VCaP (cell line): ENCODE measurements around the gene TGM1.

Experiments used
- H3K27ac ChIP-seq: fragments of 450-650 bp; 2 replicates; pipeline ENCODE4 v1.5.1; 2017
- CTCF ChIP-seq: fragments of 450-650 bp; conservative IDR thresholded peaks from 2 replicates; pipeline ENCODE4 v1.5.1; 2017; ENCODE audit warnings: mild to moderate bottlenecking, moderate library complexity

Gene TGM1

GRCh38 chr14:24262821-24263733 is at the start of gene TGM1:
Gene TGM1 (minus strand): TSS chr14:24263177. CDS start chr14:24262352, 825 bp downstream.
- no peak within 1 kb of the TSS for H3K27ac ChIP-seq
- no peak for TF ChIP-seq CTCF

GRCh38 chr14:24311837-24312615 is 49.0 kb upstream of the TGM1 start:
- no peak for TF ChIP-seq CTCF
- no peak overlapping the region for H3K27ac ChIP-seq

GRCh38 chr14:24310646-24311604 is 47.9 kb upstream of the TGM1 start, which contains the start of gene LTB4R:
Gene LTB4R (plus strand): TSS chr14:24311502. CDS start chr14:24315652, 4,150 bp downstream.
- H3K27ac ChIP-seq = no peak within 1 kb of the TSS
- no peak for TF ChIP-seq CTCF

GRCh38 chr14:24310265-24310645 is 47.3 kb upstream of the TGM1 start:
- H3K27ac ChIP-seq = no peak overlapping the region
- TF ChIP-seq CTCF = no peak

GRCh38 chr14:24309538-24310264 is 46.7 kb upstream of the TGM1 start, which contains the start of gene LTB4R2:
Gene LTB4R2 (plus strand): TSS chr14:24310140. CDS start chr14:24310665, 525 bp downstream.
- H3K27ac ChIP-seq = no peak within 1 kb of the TSS
- no peak for TF ChIP-seq CTCF

- no peak overlapping the region for H3K27ac ChIP-seq
- peak; percentile 29 for TF ChIP-seq CTCF
These were observed 45.6 kb upstream of the TGM1 start for GRCh38 chr14:24308342-24309124.
